Spleen (tissue), 11 donors: ENCODE measurements around the gene GAB2. TPM values are rescaled to one million over a fixed set of nuclear protein-coding genes. Genes with fewer than 3 reads are reported as not detected.

Source experiments
- DNase-seq: peaks from one replicate; pipeline ENCODE4 v3.0.0-alpha.2; 2020
- H3K27ac ChIP-seq, 8 donors: fragments of 200-600 bp; sonication (generic) in 7 of 8; 1 replicate in 4 of 8; 2 replicates in 4 of 8; pipeline versions ENCODE4 v1.5.0 to v1.8.0; 2016 to 2021; ENCODE audit warnings: inconsistent platforms in 4 of 8, mild to moderate bottlenecking in 4 of 8, moderate library complexity in 1 of 8
- H3K27me3 ChIP-seq, 7 donors: fragments of 200-600 bp; sonication (generic) in 6 of 7; replicated peaks in 1 of 7; 1 replicate in 4 of 7; 2 replicates in 3 of 7; pipeline versions ENCODE4 v1.5.0 to v1.8.0; 2016 to 2021; ENCODE audit warnings: inconsistent platforms in 3 of 7, mild to moderate bottlenecking in 1 of 7
- H3K36me3 ChIP-seq, 6 donors: fragments of 200-600 bp; sonication (generic) in 5 of 6; 1 replicate in 4 of 6; 2 replicates in 2 of 6; pipeline versions ENCODE4 v1.5.0 to v1.8.0; 2016 to 2021; ENCODE audit warnings: inconsistent platforms in 2 of 6
- H3K4me1 ChIP-seq, 6 donors: fragments of 200-600 bp; sonication (generic) in 5 of 6; 1 replicate in 3 of 6; 2 replicates in 3 of 6; pipeline versions ENCODE4 v1.5.0 to v1.8.0; 2016 to 2021; ENCODE audit warnings: inconsistent platforms in 3 of 6
- H3K4me3 ChIP-seq, 8 donors: fragments of 200-600 bp; sonication (generic) in 7 of 8; 1 replicate in 4 of 8; 2 replicates in 4 of 8; pipeline versions ENCODE4 v1.5.0 to v1.8.0; 2016 to 2021; ENCODE audit warnings: inconsistent platforms in 4 of 8, mild to moderate bottlenecking in 4 of 8, moderate library complexity in 2 of 8
- H3K9me3 ChIP-seq, 8 donors: fragments of 200-600 bp; sonication (generic) in 7 of 8; 1 replicate in 4 of 8; 2 replicates in 4 of 8; pipeline versions ENCODE4 v1.5.0 to v1.8.0; 2016 to 2021; ENCODE audit warnings: inconsistent platforms in 4 of 8
- CTCF ChIP-seq, 11 experiments: fragments of 200-600 bp in 7 of 11; fragments of 450-650 bp in 4 of 11; sonication (generic) in 4 of 11; IDR thresholded peaks in 8 of 11; conservative IDR thresholded peaks in 3 of 11; 1 replicate in 7 of 11; 2 replicates in 4 of 11; pipeline versions ENCODE4 v1.4.0 to v1.8.0; 2016 to 2021; ENCODE audit warnings: antibody characterized with exemption in 11 of 11, inconsistent platforms in 4 of 11, mild to moderate bottlenecking in 1 of 11
- POLR2A ChIP-seq, 3 donors: fragments of 450-650 bp; IDR thresholded peaks; one replicate each; pipeline ENCODE4 v1.5.1; 2017; ENCODE audit warnings: antibody characterized with exemption in 3 of 3, mild to moderate bottlenecking in 1 of 3
- POLR2AphosphoS5 ChIP-seq, 3 donors: sonication (generic); formaldehyde crosslinking; IDR thresholded peaks; one replicate each; pipeline ENCODE4 v1.5.1; 2017; ENCODE audit warnings: antibody characterized with exemption in 3 of 3
- whole genome bisulfite sequencing, 5 donors: extraction: QIAGEN DNeasy Blood & Tissue Kit in 3 of 5; methylation state at CpG; one replicate each; pipeline versions ENCODE4 v1.1.5 to v1.1.7; 2013 to 2018; 5-methylcytosine and 5-hydroxymethylcytosine counted together
- intact Hi-C: fragments of 100-400 bp; cut with DNase I; formaldehyde crosslinking; loops from one replicate; pipeline ENCODE4 v1.15.0; 2023; ENCODE audit warnings: low total_unique reads
- polyA plus RNA-seq, 3 donors: library from polyadenylated mRNA; stranded (reverse); fragments of 200-250 nt; gene quantifications; one replicate each; pipeline ENCODE4 v1.2.1, GENCODE V29; 2013
- total RNA-seq, 7 donors: library from RNA; depleted of rRNA in 3 of 7; stranded (reverse); fragments of >200 nt in 3 of 7; fragmentation: NEBNext Ultra II Directional in 4 of 7; extraction: Animal tissue kit (Norgen Biotek cat#: 25700) in 4 of 7; gene quantifications; one replicate each; pipeline versions ENCODE4 v1.1.0 to v1.2.1, GENCODE V29; 2016 to 2021
- donor health status: healthy with polysubstance abuse.
- donor health status: DM: no; HTN: no; CAD: no; lungs with moderate emphysema.
- donor health status: DM: no; HTN: no; CAD: no.
- donor health status: Bipolar disorder and iron deficiency.
- donor health status: healthy.
- donor health status: DM: no; HTN: no; CAD: no.
- donor health status: DM: yes; HTN: yes; CAD: no.

GAB2 gene
- total and polyA plus RNA-seq, 10 donors, result 2.3 to 57.7 (median 47.0) TPM

GRCh38 chr11:78265326-78265725 is 152.3 kb downstream of the GAB2 start:
- Histone ChIP-seq H3K9me3 (no peaks in the 10 kb centered on the region), H3K36me3 (peaks cover 0 to 3% (median 0%) of the 10 kb centered on the region in 6 donors), H3K27ac (no peak overlapping the region), H3K27me3 (no peaks in the 10 kb centered on the region), H3K4me1 (peaks cover 0 to 9% (median 2%) of the 10 kb centered on the region in 6 donors), H3K4me3 (no peak overlapping the region)
- WGBS, 5 donors, result 57 to 78% (median 74%) methylated on average over 3 of the region's 3 CpGs
- DNase-seq, result no peak
- intact Hi-C loops, result no loop called here
- TF ChIP-seq POLR2AphosphoS5 (IDR thresholded peaks at IDR 0.05) (no peak), POLR2A (IDR thresholded peaks at IDR 0.05) (no peak), CTCF (IDR thresholded peaks at IDR 0.05 in 8 of 11, conservative IDR thresholded peaks at IDR 0.05 in 3 of 11) (no peak)

GRCh38 chr11:78262691-78263090 is 154.9 kb downstream of the GAB2 start:
- Histone ChIP-seq H3K27ac (peak overlapping the region in 1 of 8 donors; percentile 0), H3K27me3 (no peaks in the 10 kb centered on the region), H3K9me3 (no peaks in the 10 kb centered on the region), H3K4me3 (no peak overlapping the region), H3K4me1 (peaks cover 0 to 10% (median 2%) of the 10 kb centered on the region in 6 donors), H3K36me3 (no peaks in the 10 kb centered on the region)
- intact Hi-C loops, result no loop called here
- TF ChIP-seq POLR2A (IDR thresholded peaks at IDR 0.05), result no peak
- no peak for TF ChIP-seq CTCF (IDR thresholded peaks at IDR 0.05 in 8 of 11, conservative IDR thresholded peaks at IDR 0.05 in 3 of 11)
- TF ChIP-seq POLR2AphosphoS5 (IDR thresholded peaks at IDR 0.05), result no peak
- DNase-seq, result no peak

- no peaks in the 10 kb centered on the region for H3K9me3 ChIP-seq
- TF ChIP-seq POLR2AphosphoS5 (IDR thresholded peaks at IDR 0.05) (no peak), POLR2A (IDR thresholded peaks at IDR 0.05) (no peak), CTCF (IDR thresholded peaks at IDR 0.05 in 8 of 11, conservative IDR thresholded peaks at IDR 0.05 in 3 of 11) (no peak)
- H3K4me1 ChIP-seq, result peaks cover 0 to 13% (median 5%) of the 10 kb centered on the region in 6 donors
- no peaks in the 10 kb centered on the region for H3K36me3 ChIP-seq
- 78 to 94% (median 88%) methylated on average over 5 of the region's 5 CpGs for WGBS, 5 donors
- DNase-seq, result no peak
- H3K4me3 ChIP-seq, result no peak overlapping the region
- no peaks in the 10 kb centered on the region for H3K27me3 ChIP-seq
- intact Hi-C loops, result no loop called here
- H3K27ac ChIP-seq, result peak overlapping the region in 1 of 8 donors; percentile 0
Observed at GRCh38 chr11:78262238-78262637, 155.4 kb downstream of the GAB2 start.

GRCh38 chr11:78261828-78262227 is 155.8 kb downstream of the GAB2 start:
- no peaks in the 10 kb centered on the region for H3K9me3 ChIP-seq
- H3K4me3 ChIP-seq, result no peak overlapping the region
- peaks cover 0 to 13% (median 9%) of the 10 kb centered on the region in 6 donors for H3K4me1 ChIP-seq
- no peaks in the 10 kb centered on the region for H3K36me3 ChIP-seq
- no peak for TF ChIP-seq CTCF (IDR thresholded peaks at IDR 0.05 in 8 of 11, conservative IDR thresholded peaks at IDR 0.05 in 3 of 11)
- no peak for TF ChIP-seq POLR2A (IDR thresholded peaks at IDR 0.05)
- TF ChIP-seq POLR2AphosphoS5 (IDR thresholded peaks at IDR 0.05), result no peak
- no peaks in the 10 kb centered on the region for H3K27me3 ChIP-seq
- no peak for DNase-seq
- 85 to 93% (median 88%) methylated on average over 4 of the region's 4 CpGs for WGBS, 5 donors
- peak overlapping the region in 1 of 8 donors; percentile 0 for H3K27ac ChIP-seq
- intact Hi-C loops, result no loop called here
